ENCODE results near the gene C21orf58.
"Not testable (repeated sequence)": the region's sequence is repeated elsewhere in the genome, so short reads cannot be mapped to it uniquely, and the experiment has no call there.

The C21orf58 gene

DNA sequence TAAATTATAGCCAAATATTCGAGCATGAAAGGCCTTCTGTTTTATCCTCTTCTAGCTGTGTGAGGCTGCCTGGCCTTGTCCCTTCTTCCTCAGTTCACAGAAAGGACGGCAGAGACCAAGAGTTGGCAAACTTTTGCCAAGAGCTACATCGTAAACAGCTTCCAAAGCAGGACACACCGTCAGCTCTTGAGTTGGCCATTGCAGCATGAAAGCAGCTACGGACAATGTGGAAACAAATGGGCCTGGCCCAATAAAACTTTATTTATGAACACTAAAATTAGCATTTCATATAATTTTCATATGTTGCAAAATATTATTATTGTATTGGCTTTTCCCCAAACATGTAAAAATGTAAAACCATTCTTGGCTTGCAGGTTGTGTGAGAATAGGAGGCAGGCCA lies 10.7 kb downstream of the C21orf58 start:
- 0 out of 2 replicates have a peak overlapping the region, but pooled peaks have one; percentile 3 for H3K27ac ChIP-seq
- DNase-seq (ENCODE audit: low spot score): no peak
- TF ChIP-seq, protein P1, sequence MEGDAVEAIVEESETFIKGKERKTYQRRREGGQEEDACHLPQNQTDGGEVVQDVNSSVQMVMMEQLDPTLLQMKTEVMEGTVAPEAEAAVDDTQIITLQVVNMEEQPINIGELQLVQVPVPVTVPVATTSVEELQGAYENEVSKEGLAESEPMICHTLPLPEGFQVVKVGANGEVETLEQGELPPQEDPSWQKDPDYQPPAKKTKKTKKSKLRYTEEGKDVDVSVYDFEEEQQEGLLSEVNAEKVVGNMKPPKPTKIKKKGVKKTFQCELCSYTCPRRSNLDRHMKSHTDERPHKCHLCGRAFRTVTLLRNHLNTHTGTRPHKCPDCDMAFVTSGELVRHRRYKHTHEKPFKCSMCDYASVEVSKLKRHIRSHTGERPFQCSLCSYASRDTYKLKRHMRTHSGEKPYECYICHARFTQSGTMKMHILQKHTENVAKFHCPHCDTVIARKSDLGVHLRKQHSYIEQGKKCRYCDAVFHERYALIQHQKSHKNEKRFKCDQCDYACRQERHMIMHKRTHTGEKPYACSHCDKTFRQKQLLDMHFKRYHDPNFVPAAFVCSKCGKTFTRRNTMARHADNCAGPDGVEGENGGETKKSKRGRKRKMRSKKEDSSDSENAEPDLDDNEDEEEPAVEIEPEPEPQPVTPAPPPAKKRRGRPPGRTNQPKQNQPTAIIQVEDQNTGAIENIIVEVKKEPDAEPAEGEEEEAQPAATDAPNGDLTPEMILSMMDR (conservative IDR thresholded peaks at IDR 0.05; ENCODE audit: low read depth): no peak
- POLR2A ChIA-PET (ENCODE audit: low non-redundant PET): no interaction called here
- CTCF ChIA-PET: interaction anchor here (0.6 kb wide), 1 partner anchor 155 kb away, joined by 4 read pairs; no protein-coding TSS in a partner anchor

DNA sequence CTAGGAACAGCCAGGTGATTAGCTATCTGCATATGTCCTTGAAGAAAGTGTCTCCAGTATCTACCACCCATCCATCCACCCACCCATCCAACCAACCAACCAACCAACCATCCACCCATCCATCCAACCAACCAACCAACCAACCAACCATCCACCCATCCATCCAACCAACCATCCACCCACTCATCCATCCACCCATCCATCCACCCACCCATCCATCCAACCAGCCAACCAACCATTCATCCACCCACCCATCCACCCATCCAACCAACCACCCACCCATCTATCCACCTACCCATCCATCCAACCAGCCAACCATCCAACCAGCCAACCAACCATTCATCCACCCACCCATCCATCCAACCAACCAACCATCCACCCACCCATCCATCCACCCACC lies 12.1 kb downstream of the C21orf58 start:
- TF ChIP-seq, protein P1 (conservative IDR thresholded peaks at IDR 0.05; ENCODE audit: low read depth): no peak
- ChIA-PET POLR2A (ENCODE audit: low non-redundant PET) (no interaction called here), CTCF (no interaction called here)
- no peak overlapping the region for H3K27ac ChIP-seq
- no peak for DNase-seq (ENCODE audit: low spot score)

DNA sequence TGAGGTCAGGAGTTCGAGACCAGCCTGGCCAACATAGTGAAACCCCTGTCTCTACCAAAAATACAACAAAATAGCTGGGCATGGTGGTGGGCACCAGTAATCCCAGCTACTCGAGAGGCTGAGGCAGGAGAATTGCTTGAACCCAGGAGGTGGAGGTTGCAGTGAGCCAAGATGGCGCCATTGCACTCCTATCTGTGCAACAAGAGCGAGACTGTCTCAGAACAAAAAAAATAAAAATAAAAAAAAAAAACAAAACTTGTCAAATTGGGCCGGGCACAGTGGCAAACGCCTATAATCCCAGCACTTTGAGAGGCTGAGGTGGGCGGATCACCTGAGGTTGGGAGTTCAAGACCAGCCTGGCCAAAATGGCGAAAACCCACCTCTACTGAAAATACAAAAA lies 13.4 kb downstream of the C21orf58 start:
- CTCF ChIA-PET; H3K27ac ChIP-seq; POLR2A ChIA-PET (ENCODE audit: low non-redundant PET); DNase-seq (ENCODE audit: low spot score): not testable (repeated sequence)

DNA sequence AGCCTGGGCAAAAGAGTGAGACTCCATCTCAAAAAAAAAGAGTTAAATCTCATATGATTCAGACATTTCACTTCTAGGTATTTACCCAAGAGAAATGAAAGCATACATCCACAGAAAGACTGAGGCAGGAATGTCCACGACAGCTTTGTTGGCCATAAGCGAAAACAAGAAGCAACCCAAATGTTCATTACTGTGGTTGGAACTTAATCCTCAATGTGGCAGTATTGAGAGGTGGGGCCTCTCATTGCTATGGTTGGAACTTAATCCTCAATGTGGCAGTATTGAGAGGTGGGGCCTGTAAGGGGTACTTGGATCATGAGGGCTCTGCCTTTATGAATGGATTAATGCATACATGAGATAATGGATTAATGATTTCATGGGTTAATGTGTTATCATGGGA lies 15.2 kb downstream of the C21orf58 start:
- DNase-seq (ENCODE audit: low spot score): no peak
- H3K27ac ChIP-seq: no peak overlapping the region
- CTCF ChIA-PET: no interaction called here
- TF ChIP-seq, protein P1 (conservative IDR thresholded peaks at IDR 0.05; ENCODE audit: low read depth): no peak
- POLR2A ChIA-PET (ENCODE audit: low non-redundant PET): no interaction called here

DNA sequence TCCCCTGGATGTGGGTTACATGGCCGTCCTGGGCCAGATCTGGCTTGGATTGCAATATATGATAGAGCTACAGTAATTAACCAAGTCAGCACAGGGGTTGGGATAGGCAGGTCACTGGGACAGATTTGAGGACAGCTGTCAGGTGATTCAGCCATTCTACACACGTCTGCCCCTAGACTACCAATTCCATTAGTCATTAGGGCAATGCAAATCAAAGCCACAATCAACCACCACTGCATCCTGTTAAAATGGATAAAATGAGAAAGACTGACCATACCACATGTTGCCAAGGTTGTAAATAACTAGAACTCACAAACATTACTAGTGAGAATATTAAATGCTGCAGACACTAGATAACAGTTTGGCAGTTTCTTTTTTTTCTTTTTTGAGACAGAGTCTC lies 16.0 kb downstream of the C21orf58 start:
- POLR2A ChIA-PET (ENCODE audit: low non-redundant PET): no interaction called here
- TF ChIP-seq, protein P1 (conservative IDR thresholded peaks at IDR 0.05; ENCODE audit: low read depth): no peak
- no peak overlapping the region for H3K27ac ChIP-seq
- DNase-seq (ENCODE audit: low spot score): no peak
- CTCF ChIA-PET: no interaction called here

DNA sequence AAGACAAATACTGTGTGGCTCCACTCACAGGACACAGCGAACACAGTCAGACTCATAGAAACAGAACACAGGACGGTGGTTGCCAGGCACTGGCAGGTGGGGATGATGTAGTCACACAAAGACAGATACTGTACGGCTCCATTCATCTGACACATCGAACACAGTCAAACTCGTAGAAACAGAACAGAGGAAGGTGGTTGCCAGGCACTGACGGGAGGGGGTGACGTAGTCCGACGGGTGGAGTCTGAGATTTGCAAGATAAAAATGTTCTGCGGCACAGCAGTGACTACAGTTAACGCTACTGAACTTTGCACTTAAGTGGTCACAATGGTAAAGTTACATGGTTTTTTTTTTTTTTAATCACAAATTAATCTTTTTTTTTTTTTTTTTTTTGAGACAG lies 18.7 kb downstream of the C21orf58 start:
- TF ChIP-seq, protein P1 (conservative IDR thresholded peaks at IDR 0.05; ENCODE audit: low read depth): no peak
- no peak overlapping the region for H3K27ac ChIP-seq
- CTCF ChIA-PET: no interaction called here
- no peak for DNase-seq (ENCODE audit: low spot score)
- POLR2A ChIA-PET (ENCODE audit: low non-redundant PET): no interaction called here

DNA sequence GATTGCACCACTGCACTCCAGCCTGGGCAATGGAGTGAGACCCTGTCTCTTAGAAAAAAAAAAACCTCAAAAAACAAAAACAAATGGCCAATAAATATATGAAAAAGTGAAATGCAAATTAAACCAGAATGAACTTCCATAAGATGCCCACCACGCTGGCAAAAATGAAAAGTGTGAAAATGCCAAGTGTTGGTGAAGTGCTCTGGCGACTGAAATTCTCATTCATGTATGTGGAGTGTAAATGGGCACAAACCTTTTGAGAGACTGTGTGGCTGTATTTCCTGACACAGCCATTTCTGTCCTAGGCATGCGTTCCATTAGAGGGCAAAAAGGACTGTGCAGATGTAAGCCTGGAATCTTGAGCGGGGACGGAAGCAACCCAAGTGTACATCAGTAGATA lies 19.2 kb downstream of the C21orf58 start:
- ChIA-PET CTCF (no interaction called here), POLR2A (ENCODE audit: low non-redundant PET) (no interaction called here)
- no peak overlapping the region for H3K27ac ChIP-seq
- TF ChIP-seq, protein P1 (conservative IDR thresholded peaks at IDR 0.05; ENCODE audit: low read depth): no peak
- no peak for DNase-seq (ENCODE audit: low spot score)

Measured in RWPE1 (cell line).